ENCODE data around the gene MID1IP1. TPM values are rescaled to one million over a fixed set of nuclear protein-coding genes. Genes with fewer than 3 reads are reported as not detected.

Gene MID1IP1
- total and polyA plus RNA-seq, 2 of the 13 experiments (the other 11 are each of a cell fraction or from before 2014, with no cell fraction given) = 35.7 to 36.1 TPM

DNA sequence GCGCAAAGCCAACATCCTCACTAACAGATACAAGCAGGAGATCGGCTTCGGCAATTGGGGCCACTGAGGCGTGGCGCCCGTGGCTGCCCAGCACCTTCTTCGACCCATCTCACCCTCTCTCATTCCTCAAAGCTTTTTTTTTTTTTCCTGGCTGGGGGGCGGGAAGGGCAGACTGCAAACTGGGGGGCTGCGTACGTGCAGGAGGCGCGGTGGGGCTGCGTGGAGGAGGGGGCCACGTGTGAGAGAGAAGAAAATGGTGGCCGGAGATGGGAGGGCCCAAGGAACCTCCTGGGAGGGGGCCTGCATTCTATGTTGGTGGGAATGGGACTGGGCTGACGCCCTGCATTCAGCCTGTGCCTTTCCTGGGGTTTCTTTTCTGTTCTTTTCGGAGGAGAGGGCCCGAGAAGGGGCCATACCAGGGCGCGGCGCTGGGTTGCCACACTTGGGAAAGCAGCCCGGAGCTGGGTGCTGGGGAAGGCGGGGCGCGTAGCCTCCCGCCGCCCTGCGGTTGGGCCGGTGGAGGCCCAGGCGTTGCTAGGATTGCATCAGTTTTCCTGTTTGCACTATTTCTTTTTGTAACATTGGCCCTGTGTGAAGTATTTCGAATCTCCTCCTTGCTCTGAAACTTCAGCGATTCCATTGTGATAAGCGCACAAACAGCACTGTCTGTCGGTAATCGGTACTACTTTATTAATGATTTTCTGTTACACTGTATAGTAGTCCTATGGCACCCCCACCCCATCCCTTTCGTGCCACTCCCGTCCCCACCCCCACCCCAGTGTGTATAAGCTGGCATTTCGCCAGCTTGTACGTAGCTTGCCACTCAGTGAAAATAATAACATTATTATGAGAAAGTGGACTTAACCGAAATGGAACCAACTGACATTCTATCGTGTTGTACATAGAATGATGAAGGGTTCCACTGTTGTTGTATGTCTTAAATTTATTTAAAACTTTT lies 4.5 kb downstream of the MID1IP1 start (continued):
- TF ChIP-seq, protein P1, sequence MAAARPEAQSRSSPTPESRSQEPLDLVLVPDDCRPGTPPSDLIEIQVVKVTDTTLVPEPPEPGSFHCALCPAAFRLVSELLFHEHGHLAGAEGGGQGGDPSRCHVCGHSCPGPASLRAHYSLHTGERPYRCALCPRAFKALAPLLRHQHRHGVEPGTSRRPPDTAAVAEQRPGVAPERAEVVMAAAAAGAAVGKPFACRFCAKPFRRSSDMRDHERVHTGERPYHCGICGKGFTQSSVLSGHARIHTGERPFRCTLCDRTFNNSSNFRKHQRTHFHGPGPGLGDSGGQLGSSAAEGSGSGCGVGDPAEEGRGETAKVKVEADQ (CRISPR knock-in tag; IDR thresholded peaks at IDR 0.05; ENCODE audit: borderline replicate concordance) = no peak
- TF ChIP-seq, protein P2, sequence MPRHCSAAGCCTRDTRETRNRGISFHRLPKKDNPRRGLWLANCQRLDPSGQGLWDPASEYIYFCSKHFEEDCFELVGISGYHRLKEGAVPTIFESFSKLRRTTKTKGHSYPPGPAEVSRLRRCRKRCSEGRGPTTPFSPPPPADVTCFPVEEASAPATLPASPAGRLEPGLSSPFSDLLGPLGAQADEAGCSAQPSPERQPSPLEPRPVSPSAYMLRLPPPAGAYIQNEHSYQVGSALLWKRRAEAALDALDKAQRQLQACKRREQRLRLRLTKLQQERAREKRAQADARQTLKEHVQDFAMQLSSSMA (CRISPR knock-in tag; IDR thresholded peaks at IDR 0.05) = no peak
- TF ChIP-seq ZNF558 (CRISPR knock-in tag; IDR thresholded peaks at IDR 0.05; ENCODE audit: borderline replicate concordance) (no peak), ZNF264 (CRISPR knock-in tag; IDR thresholded peaks at IDR 0.05) (no peak), FOXK2 (IDR thresholded peaks at IDR 0.05) (no peak), ZNF83 (CRISPR knock-in tag; IDR thresholded peaks at IDR 0.05; ENCODE audit: borderline replicate concordance) (no peak), ZFP37 (CRISPR knock-in tag; IDR thresholded peaks at IDR 0.05; ENCODE audit: borderline replicate concordance) (no peak), ZBTB42 (CRISPR knock-in tag; IDR thresholded peaks at IDR 0.05) (no peak), ZNF552 (CRISPR knock-in tag; IDR thresholded peaks at IDR 0.05; ENCODE audit: borderline replicate concordance) (no peak), MIER3 (CRISPR knock-in tag; IDR thresholded peaks at IDR 0.05; ENCODE audit: borderline replicate concordance) (no peak), IRF2 (CRISPR knock-in tag; IDR thresholded peaks at IDR 0.05) (no peak), ZNF207 (IDR thresholded peaks at IDR 0.05; ENCODE audit: borderline replicate concordance) (no peak), MTF2 (CRISPR knock-in tag; IDR thresholded peaks at IDR 0.05; ENCODE audit: borderline replicate concordance) (no peak), ERF (CRISPR knock-in tag; IDR thresholded peaks at IDR 0.05) (no peak), ZNF451 (CRISPR knock-in tag; IDR thresholded peaks at IDR 0.05) (no peak), POLR2AphosphoS5 (IDR thresholded peaks at IDR 0.05; ENCODE audit: low read depth, low read length) (no peak), STAG1 (CRISPR knock-in tag; IDR thresholded peaks at IDR 0.05) (peak; percentile 15; the same call in 1 of the 2 replicates), ZNF543 (CRISPR knock-in tag; IDR thresholded peaks at IDR 0.05) (no peak), ZNF331 (CRISPR knock-in tag; IDR thresholded peaks at IDR 0.05) (no peak), GATAD1 (CRISPR knock-in tag; IDR thresholded peaks at IDR 0.05) (no peak), ZNF343 (CRISPR knock-in tag; IDR thresholded peaks at IDR 0.05) (no peak), ZFX (CRISPR knock-in tag; IDR thresholded peaks at IDR 0.05; ENCODE audit: low read depth) (peak; percentile 41)
- TF ChIP-seq, protein P3, sequence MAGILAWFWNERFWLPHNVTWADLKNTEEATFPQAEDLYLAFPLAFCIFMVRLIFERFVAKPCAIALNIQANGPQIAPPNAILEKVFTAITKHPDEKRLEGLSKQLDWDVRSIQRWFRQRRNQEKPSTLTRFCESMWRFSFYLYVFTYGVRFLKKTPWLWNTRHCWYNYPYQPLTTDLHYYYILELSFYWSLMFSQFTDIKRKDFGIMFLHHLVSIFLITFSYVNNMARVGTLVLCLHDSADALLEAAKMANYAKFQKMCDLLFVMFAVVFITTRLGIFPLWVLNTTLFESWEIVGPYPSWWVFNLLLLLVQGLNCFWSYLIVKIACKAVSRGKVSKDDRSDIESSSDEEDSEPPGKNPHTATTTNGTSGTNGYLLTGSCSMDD (CRISPR knock-in tag; IDR thresholded peaks at IDR 0.05) = no peak
